ENCODE data around the gene APLP2.

The APLP2 gene

GRCh38 chr11:130161441-130162145 lies 91.9 kb downstream of the APLP2 start:
- no peak for TF ChIP-seq CTCF (IDR thresholded peaks at IDR 0.05)

GRCh38 chr11:130162733-130163132 lies 93.0 kb downstream of the APLP2 start:
- H3K27ac ChIP-seq, result no peak overlapping the region
- TF ChIP-seq CTCF (IDR thresholded peaks at IDR 0.05), result no peak
- TF ChIP-seq ZFX (IDR thresholded peaks at IDR 0.05; ENCODE audit: borderline replicate concordance), result no peak

More at GRCh38 chr11:130161441-130162145, 91.9 kb downstream of the APLP2 start:
- H3K27ac ChIP-seq, result no peak overlapping the region

GRCh38 chr11:130163346-130164220 lies 93.9 kb downstream of the APLP2 start:
- H3K27ac ChIP-seq, result no peak overlapping the region
- TF ChIP-seq ZFX (IDR thresholded peaks at IDR 0.05; ENCODE audit: borderline replicate concordance) (no peak), CTCF (IDR thresholded peaks at IDR 0.05) (no peak)

- H3K27ac ChIP-seq, result no peak overlapping the region
- TF ChIP-seq CTCF (IDR thresholded peaks at IDR 0.05) (no peak), ZFX (IDR thresholded peaks at IDR 0.05; ENCODE audit: borderline replicate concordance) (no peak)
These were observed 94.5 kb downstream of the APLP2 start for GRCh38 chr11:130164221-130164570.

GRCh38 chr11:130165601-130166456 lies 96.1 kb downstream of the APLP2 start:
- no peak for TF ChIP-seq CTCF (IDR thresholded peaks at IDR 0.05)
- TF ChIP-seq ZFX (IDR thresholded peaks at IDR 0.05; ENCODE audit: borderline replicate concordance), result no peak
- no peak overlapping the region for H3K27ac ChIP-seq

- TF ChIP-seq ZFX (IDR thresholded peaks at IDR 0.05; ENCODE audit: borderline replicate concordance) (no peak), CTCF (IDR thresholded peaks at IDR 0.05) (no peak)
- no peak overlapping the region for H3K27ac ChIP-seq
These were observed 96.7 kb downstream of the APLP2 start for GRCh38 chr11:130166457-130166784.
